HG03457 (cell line): Measurements from ENCODE around the gene CCDC169.
"Not testable (repeated sequence)": the region's sequence is repeated elsewhere in the genome, so short reads cannot be mapped to it uniquely, and the experiment has no call there.

Experiments
- ATAC-seq: cut with Tn5 transposase; IDR thresholded peaks from one replicate; pipeline ENCODE4 v1.9.1; 2021; ENCODE audit warnings: moderate number of reproducible peaks; ENCODE audit not compliant: unreplicated experiment

The CCDC169 gene

GRCh38 chr13:36319793-36320192 is 22.2 kb upstream of the CCDC169 start:
- not testable (repeated sequence) for ATAC-seq

- no peak for ATAC-seq
Measured at GRCh38 chr13:36313047-36313969, 15.7 kb upstream of the CCDC169 start.

GRCh38 chr13:36310417-36311108 is 12.9 kb upstream of the CCDC169 start:
- ATAC-seq: no peak

- ATAC-seq: no peak
Measured at GRCh38 chr13:36302289-36302688, 4.7 kb upstream of the CCDC169 start.

GRCh38 chr13:36299469-36299868 is 1.9 kb upstream of the CCDC169 start:
- not testable (repeated sequence) for ATAC-seq

- ATAC-seq: no peak
Measured at GRCh38 chr13:36298535-36299068, 988 bp upstream of the CCDC169 start.

- ATAC-seq: no peak
Measured at GRCh38 chr13:36294096-36294495, 3.5 kb downstream of the CCDC169 start.

GRCh38 chr13:36293497-36293896 is 4.1 kb downstream of the CCDC169 start:
- no peak for ATAC-seq

- no peak for ATAC-seq
Measured at GRCh38 chr13:36288794-36289391, 8.7 kb downstream of the CCDC169 start.

GRCh38 chr13:36286006-36286405 is 11.6 kb downstream of the CCDC169 start:
- ATAC-seq: no peak

GRCh38 chr13:36282821-36283432 is 14.7 kb downstream of the CCDC169 start:
- ATAC-seq: no peak

- ATAC-seq: no peak
Measured at GRCh38 chr13:36275190-36276002, 22.2 kb downstream of the CCDC169 start.

- ATAC-seq: no peak
Measured at GRCh38 chr13:36273431-36273830, 24.2 kb downstream of the CCDC169 start.

GRCh38 chr13:36261976-36262375 is 35.6 kb downstream of the CCDC169 start:
- no peak for ATAC-seq

- no peak for ATAC-seq
Measured at GRCh38 chr13:36261011-36261410, 36.6 kb downstream of the CCDC169 start.

GRCh38 chr13:36259361-36260137 is 38.1 kb downstream of the CCDC169 start:
- no peak for ATAC-seq

GRCh38 chr13:36258831-36259230 is 38.8 kb downstream of the CCDC169 start:
- no peak for ATAC-seq

GRCh38 chr13:36251526-36251925 is 46.1 kb downstream of the CCDC169 start:
- no peak for ATAC-seq

GRCh38 chr13:36251017-36251416 is 46.6 kb downstream of the CCDC169 start:
- ATAC-seq: no peak
